Measurements from ENCODE around the gene LYVE1. TPM values are rescaled to one million over a fixed set of nuclear protein-coding genes. Genes with fewer than 3 reads are reported as not detected.
A peak's percentile ranks its signal among the peaks of the same experiment; 100 is the strongest.

Gene LYVE1
- total RNA-seq, 1 donor from 2014 or later, result 108 TPM

DNA sequence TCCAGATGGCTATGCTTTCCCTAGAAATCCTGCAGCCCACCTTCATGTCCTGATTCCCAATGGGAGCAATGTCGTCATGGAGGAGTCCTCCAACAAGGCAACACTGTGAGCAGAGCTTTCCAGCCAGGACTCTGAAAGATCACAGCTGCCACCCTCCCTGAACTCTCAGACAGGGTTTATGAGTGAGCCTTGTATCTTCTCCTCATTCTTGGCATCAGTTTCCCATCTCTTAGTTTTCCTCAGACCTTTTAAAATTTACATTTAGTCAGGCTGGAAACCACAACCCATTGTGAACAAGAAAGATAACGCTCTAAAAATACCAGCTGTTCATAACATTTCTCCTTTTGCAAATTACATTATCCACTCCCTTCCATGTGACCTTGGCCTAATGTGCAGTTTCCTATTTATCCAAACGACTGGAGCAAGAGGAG is 15.6 kb upstream of the LYVE1 start:
- H3K27ac ChIP-seq, result peak overlapping the region; percentile 8
- H3K4me3 ChIP-seq, result no peak overlapping the region
- H3K4me1 ChIP-seq, result peaks cover 38% of the 10 kb centered on the region
- TF ChIP-seq, protein P1, sequence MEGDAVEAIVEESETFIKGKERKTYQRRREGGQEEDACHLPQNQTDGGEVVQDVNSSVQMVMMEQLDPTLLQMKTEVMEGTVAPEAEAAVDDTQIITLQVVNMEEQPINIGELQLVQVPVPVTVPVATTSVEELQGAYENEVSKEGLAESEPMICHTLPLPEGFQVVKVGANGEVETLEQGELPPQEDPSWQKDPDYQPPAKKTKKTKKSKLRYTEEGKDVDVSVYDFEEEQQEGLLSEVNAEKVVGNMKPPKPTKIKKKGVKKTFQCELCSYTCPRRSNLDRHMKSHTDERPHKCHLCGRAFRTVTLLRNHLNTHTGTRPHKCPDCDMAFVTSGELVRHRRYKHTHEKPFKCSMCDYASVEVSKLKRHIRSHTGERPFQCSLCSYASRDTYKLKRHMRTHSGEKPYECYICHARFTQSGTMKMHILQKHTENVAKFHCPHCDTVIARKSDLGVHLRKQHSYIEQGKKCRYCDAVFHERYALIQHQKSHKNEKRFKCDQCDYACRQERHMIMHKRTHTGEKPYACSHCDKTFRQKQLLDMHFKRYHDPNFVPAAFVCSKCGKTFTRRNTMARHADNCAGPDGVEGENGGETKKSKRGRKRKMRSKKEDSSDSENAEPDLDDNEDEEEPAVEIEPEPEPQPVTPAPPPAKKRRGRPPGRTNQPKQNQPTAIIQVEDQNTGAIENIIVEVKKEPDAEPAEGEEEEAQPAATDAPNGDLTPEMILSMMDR (IDR thresholded peaks at IDR 0.05), result no peak
- ATAC-seq (no peak), DNase-seq (no peak)
- intact Hi-C loops (cut with DNase I), result no loop called here
- no peaks in the 10 kb centered on the region for H3K9me3 ChIP-seq
- H3K36me3 ChIP-seq, result no peaks in the 10 kb centered on the region
- H3K27me3 ChIP-seq, result no peaks in the 10 kb centered on the region

- ATAC-seq, result peak; percentile 80
- no peaks in the 10 kb centered on the region for H3K27me3 ChIP-seq
- TF ChIP-seq, protein P1 (IDR thresholded peaks at IDR 0.05), result no peak
Measured at GRCh38 chr11:10581481-10582019, 13.1 kb upstream of the LYVE1 start.

DNA sequence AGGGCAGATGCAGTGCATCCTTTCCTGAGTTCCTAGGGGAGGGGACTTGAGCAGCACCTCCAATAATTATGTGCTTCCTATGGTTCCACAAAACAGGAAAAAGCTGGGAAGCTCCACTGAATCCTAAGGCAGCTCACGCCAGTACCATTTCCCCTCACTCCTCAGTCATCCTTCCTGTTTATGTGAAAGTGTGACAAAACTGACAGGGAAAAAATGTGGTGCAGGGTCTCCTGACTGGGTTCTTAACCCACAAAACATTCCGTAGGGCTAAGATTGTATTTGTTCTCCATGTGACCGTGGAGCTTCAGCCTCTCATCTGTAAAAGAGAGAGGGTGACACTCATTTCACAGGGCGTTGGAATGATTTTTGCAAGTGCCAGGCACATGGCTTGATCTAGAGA is 12.2 kb upstream of the LYVE1 start:
- H3K36me3 ChIP-seq, result no peaks in the 10 kb centered on the region

More at GRCh38 chr11:10581481-10582019, 13.1 kb upstream of the LYVE1 start:
- DNase-seq, result no peak
- Histone ChIP-seq H3K4me1 (peaks cover 32% of the 10 kb centered on the region), H3K27ac (peak overlapping the region; percentile 49), H3K9me3 (no peaks in the 10 kb centered on the region), H3K36me3 (no peaks in the 10 kb centered on the region), H3K4me3 (no peak overlapping the region)
- intact Hi-C loops (cut with DNase I), result no loop called here

DNA sequence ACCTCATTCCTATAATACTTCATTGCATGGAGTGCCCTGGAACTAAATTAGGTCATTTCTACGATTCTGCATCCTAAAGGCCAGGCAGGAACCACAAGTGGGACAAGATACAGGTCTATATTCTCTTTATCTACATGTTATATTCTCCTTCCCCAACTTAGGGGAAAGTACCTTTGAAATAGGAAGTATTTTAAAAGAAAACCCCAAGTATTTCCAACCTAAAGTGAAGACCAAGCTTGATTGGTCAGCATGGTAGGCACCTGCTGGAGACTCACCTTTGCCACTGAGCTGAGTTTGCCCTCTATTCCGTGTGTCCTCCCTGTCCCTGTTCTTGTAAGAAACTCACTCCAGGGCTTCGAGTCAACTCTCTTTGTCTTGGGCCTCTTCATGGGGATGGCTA is 11.2 kb upstream of the LYVE1 start:
- no peak overlapping the region for H3K27ac ChIP-seq
- H3K9me3 ChIP-seq, result no peaks in the 10 kb centered on the region
- peaks cover 28% of the 10 kb centered on the region for H3K4me1 ChIP-seq
- no peaks in the 10 kb centered on the region for H3K27me3 ChIP-seq
- ATAC-seq (no peak), DNase-seq (no peak)
- TF ChIP-seq, protein P1 (IDR thresholded peaks at IDR 0.05), result no peak
- H3K4me3 ChIP-seq, result no peak overlapping the region
- H3K36me3 ChIP-seq, result no peaks in the 10 kb centered on the region
- intact Hi-C loops (cut with DNase I), result no loop called here

More for the DNA sequence above, 12.2 kb upstream of the LYVE1 start:
- ATAC-seq (no peak), DNase-seq (no peak)
- H3K27me3 ChIP-seq, result no peaks in the 10 kb centered on the region
- no peaks in the 10 kb centered on the region for H3K9me3 ChIP-seq
- H3K4me1 ChIP-seq, result peaks cover 32% of the 10 kb centered on the region
- intact Hi-C loops (cut with DNase I), result no loop called here
- TF ChIP-seq, protein P1 (IDR thresholded peaks at IDR 0.05), result no peak
- peak overlapping the region; percentile 49 for H3K27ac ChIP-seq
- H3K4me3 ChIP-seq, result no peak overlapping the region

- Histone ChIP-seq H3K36me3 (no peaks in the 10 kb centered on the region), H3K27me3 (no peaks in the 10 kb centered on the region), H3K4me3 (no peak overlapping the region), H3K9me3 (no peaks in the 10 kb centered on the region), H3K27ac (no peak overlapping the region), H3K4me1 (peaks cover 16% of the 10 kb centered on the region)
- ATAC-seq (no peak), DNase-seq (no peak)
- intact Hi-C loops (cut with DNase I), result no loop called here
- TF ChIP-seq, protein P1 (IDR thresholded peaks at IDR 0.05), result no peak
Measured at GRCh38 chr11:10576035-10576398, 7.6 kb upstream of the LYVE1 start.
